AG09309 (cell line): ENCODE measurements around the gene ZNF518B.

Source experiments
- DNase-seq: peaks from one replicate; pipeline ENCODE4 v3.0.0-alpha.2; 2010; ENCODE audit warnings: low read depth
- H3K4me3 ChIP-seq: 2 replicates; pipeline ENCODE4 v1.5.1; 2011; ENCODE audit warnings: mild to moderate bottlenecking, low read depth, low read length, moderate library complexity; ENCODE audit not compliant: control insufficient read depth
- TF ChIP-seq, protein P1 (sequence below): IDR thresholded peaks from 2 replicates; pipeline ENCODE4 v1.5.1; 2011; ENCODE audit warnings: mild to moderate bottlenecking, low read depth, low read length, inconsistent platforms; ENCODE audit not compliant: insufficient read depth, control insufficient read depth; ENCODE audit errors: missing control alignments

The ZNF518B gene

DNA sequence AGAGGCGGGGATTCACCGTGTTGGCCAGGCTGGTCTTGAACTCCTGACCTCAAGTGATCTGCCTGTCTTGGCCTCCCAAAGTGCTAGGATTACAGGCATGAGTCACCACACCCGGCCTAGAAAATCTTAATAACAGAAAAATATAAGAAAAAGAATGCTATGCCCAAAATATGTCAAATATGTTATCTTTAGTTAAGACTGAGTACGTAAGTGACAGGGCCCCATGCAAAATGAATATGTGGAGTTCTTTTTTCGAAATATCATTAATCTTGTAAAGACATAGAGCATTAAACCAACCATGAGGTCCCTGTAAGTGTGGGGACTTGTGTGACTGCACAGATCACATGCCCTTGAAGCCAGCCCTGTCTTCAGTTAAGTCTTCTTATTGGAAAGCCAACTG is 8.9 kb upstream of the ZNF518B start:
- TF ChIP-seq, protein P1, sequence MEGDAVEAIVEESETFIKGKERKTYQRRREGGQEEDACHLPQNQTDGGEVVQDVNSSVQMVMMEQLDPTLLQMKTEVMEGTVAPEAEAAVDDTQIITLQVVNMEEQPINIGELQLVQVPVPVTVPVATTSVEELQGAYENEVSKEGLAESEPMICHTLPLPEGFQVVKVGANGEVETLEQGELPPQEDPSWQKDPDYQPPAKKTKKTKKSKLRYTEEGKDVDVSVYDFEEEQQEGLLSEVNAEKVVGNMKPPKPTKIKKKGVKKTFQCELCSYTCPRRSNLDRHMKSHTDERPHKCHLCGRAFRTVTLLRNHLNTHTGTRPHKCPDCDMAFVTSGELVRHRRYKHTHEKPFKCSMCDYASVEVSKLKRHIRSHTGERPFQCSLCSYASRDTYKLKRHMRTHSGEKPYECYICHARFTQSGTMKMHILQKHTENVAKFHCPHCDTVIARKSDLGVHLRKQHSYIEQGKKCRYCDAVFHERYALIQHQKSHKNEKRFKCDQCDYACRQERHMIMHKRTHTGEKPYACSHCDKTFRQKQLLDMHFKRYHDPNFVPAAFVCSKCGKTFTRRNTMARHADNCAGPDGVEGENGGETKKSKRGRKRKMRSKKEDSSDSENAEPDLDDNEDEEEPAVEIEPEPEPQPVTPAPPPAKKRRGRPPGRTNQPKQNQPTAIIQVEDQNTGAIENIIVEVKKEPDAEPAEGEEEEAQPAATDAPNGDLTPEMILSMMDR: no peak
- H3K4me3 ChIP-seq: no peak overlapping the region
- no peak for DNase-seq

- TF ChIP-seq, protein P1: no peak
- no peak overlapping the region for H3K4me3 ChIP-seq
- no peak for DNase-seq
These were observed 5.7 kb upstream of the ZNF518B start for GRCh38 chr4:10462876-10463275.

DNA sequence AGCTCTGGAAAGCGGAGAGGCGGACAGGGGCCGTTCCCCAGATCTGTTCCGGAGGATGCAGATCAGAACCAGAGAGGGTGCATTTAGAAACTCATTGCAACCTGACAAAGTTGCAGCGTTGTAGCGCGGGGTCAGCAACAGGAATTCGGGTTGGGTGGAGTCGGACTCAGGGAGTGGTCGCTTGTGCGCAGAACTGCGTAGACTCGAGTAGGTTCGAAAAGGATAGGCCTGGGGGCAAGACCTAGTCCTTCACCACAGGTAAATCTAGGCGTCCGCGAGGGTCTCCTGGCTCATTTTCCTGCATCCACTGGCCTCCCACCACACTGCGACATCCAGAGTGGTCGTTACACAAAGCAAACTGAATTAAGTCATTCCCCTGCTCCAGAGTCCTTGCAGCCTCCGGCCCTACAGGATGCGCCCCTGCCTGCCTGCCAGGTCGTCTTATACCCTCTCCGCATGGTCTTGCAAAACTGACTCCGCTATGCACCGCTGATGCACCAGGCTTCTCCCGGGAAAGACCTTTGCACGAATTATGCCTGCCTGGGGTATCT is 4.7 kb upstream of the ZNF518B start:
- TF ChIP-seq, protein P1: no peak
- DNase-seq: no peak
- H3K4me3 ChIP-seq: no peak overlapping the region

DNA sequence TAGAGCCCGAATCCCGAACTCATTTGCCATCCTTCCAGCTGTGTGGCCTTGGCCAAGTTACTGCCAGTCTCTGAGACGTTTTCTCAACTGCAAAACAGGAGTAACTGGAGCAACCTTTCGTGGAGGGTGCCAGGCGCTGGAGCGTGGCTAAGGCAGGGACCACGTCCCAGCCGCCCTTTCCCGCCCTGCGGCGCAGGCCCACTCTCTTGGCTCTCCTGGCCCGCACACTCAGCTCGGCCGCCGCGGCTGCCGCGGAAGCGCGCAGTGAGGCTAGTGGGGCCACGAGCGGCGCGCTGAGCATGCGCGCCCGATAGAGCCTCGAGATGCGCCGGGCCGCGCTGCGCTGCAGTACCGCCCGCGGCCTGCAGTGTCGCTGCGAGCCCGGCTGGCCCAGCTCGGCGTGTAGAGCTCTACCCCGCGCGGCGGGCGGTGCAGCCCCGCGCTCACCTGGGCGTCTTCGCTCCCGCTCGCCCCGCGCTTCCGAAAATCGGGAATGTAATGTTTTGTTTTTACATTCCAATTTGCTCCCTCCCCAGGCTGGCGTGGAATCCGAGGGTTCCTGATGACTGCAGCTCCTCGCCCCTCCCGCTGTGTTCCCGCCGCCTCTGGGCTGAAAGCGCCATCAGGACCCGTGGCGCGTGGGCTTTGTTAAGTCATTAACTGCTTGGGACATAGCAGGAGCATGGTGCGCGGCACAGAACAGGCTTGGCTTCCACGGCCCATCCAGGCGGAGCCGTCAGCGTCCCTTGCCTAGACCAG is 4.0 kb upstream of the ZNF518B start:
- DNase-seq: no peak
- no peak overlapping the region for H3K4me3 ChIP-seq
- TF ChIP-seq, protein P1: peak; percentile 37

DNA sequence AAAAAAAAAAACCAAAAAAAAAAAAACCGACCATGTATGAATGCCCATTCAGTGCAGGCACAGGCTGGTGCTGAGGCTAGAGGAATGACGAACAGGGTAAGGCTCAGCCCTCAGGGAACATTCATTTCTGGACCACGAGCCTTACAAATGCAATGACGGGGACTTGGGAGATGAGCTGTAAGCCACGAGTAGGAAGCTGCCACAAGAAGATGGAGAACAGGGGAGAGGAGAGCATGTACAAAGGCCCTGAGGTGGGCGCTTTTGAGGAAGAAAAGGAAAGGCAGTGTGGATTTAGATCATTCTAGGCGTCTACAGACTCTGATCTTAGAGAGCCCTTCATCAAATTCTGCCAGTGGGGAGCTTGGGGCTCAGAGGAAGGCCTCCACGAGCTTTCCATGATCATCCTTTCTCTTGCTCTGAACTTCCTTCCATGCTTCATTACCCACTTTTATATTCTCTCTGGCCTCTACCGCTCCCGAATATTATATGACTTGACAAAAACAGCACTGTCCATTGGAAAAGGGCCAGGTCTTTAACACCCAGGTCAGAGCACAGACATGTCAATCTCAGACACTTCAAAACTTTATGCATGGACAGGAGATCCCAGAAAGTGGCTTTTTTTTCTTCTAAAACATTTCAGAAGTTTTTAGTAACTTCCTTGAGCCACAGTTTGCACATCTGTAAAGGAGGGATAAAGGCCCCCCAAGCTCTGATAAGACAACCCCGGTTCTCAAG is 3.3 kb upstream of the ZNF518B start:
- TF ChIP-seq, protein P1: no peak
- no peak overlapping the region for H3K4me3 ChIP-seq
- DNase-seq: no peak

DNA sequence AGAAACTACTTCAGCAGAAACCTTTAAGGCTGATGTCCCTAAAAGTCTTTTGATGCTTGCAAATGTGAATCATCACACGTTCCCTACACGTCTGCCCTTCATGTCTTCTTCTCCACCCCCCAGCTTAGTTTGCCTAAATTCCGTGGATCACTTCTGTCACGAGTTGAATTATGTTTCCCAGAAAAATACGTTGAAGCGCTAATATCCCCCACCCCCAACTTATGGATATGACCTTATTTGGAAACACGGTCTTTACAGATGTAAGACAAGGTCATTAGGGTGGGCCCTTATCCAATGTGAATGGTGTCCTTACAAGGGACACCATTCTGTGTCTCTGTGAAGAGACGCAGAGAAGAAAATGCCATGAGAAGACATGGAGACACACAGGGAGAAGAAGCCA is 2.1 kb upstream of the ZNF518B start:
- TF ChIP-seq, protein P1: no peak
- no peak for DNase-seq
- H3K4me3 ChIP-seq: no peak overlapping the region
